ENCODE results near the gene SPC25. TPM values are rescaled to one million over a fixed set of nuclear protein-coding genes. Genes with fewer than 3 reads are reported as not detected.

Gene SPC25
- total RNA-seq, 1 experiment from 2014 or later = 28.6 TPM

DNA sequence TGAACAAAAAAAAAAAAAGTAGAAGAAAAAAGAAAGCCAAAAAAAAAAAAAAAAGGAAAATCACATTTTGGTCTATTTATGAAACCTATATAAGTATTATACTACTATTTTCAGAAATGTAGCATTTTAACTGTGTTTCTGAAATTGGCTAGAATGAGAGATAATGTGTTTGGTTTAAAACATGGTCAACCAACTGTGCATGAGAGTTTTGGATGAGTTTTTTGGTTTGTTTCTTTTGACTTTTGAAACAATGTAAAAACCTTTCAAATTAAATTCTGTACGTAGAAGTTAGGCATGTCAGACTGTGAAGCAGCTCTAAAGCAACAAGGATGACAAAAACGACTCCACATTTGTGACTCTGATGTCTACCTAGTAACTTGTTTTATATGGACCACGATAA is 34.6 kb downstream of the SPC25 start:
- no peak overlapping the region for H3K4me3 Mint-ChIP-seq
- ChIA-PET CTCF (interaction anchor here (0.7 kb wide), 1 partner anchor 257 kb away, joined by 3 read pairs; no protein-coding TSS in a partner anchor), POLR2A (no interaction called here)
- TF ChIP-seq, protein P1, sequence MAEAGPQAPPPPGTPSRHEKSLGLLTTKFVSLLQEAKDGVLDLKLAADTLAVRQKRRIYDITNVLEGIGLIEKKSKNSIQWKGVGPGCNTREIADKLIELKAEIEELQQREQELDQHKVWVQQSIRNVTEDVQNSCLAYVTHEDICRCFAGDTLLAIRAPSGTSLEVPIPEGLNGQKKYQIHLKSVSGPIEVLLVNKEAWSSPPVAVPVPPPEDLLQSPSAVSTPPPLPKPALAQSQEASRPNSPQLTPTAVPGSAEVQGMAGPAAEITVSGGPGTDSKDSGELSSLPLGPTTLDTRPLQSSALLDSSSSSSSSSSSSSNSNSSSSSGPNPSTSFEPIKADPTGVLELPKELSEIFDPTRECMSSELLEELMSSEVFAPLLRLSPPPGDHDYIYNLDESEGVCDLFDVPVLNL (CRISPR knock-in tag; IDR thresholded peaks at IDR 0.05; ENCODE audit: borderline replicate concordance, low read depth) = no peak
- TF ChIP-seq, protein P2, sequence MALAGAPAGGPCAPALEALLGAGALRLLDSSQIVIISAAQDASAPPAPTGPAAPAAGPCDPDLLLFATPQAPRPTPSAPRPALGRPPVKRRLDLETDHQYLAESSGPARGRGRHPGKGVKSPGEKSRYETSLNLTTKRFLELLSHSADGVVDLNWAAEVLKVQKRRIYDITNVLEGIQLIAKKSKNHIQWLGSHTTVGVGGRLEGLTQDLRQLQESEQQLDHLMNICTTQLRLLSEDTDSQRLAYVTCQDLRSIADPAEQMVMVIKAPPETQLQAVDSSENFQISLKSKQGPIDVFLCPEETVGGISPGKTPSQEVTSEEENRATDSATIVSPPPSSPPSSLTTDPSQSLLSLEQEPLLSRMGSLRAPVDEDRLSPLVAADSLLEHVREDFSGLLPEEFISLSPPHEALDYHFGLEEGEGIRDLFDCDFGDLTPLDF (CRISPR knock-in tag; IDR thresholded peaks at IDR 0.05) = no peak
- no peak for TF ChIP-seq CREM (CRISPR knock-in tag; IDR thresholded peaks at IDR 0.05)
- TF ChIP-seq, protein P3, sequence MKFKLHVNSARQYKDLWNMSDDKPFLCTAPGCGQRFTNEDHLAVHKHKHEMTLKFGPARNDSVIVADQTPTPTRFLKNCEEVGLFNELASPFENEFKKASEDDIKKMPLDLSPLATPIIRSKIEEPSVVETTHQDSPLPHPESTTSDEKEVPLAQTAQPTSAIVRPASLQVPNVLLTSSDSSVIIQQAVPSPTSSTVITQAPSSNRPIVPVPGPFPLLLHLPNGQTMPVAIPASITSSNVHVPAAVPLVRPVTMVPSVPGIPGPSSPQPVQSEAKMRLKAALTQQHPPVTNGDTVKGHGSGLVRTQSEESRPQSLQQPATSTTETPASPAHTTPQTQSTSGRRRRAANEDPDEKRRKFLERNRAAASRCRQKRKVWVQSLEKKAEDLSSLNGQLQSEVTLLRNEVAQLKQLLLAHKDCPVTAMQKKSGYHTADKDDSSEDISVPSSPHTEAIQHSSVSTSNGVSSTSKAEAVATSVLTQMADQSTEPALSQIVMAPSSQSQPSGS (CRISPR knock-in tag; IDR thresholded peaks at IDR 0.05; ENCODE audit: borderline replicate concordance, low read depth) = no peak
- TF ChIP-seq NFE2L1 (CRISPR knock-in tag; IDR thresholded peaks at IDR 0.05) = no peak
- TF ChIP-seq, protein P4, sequence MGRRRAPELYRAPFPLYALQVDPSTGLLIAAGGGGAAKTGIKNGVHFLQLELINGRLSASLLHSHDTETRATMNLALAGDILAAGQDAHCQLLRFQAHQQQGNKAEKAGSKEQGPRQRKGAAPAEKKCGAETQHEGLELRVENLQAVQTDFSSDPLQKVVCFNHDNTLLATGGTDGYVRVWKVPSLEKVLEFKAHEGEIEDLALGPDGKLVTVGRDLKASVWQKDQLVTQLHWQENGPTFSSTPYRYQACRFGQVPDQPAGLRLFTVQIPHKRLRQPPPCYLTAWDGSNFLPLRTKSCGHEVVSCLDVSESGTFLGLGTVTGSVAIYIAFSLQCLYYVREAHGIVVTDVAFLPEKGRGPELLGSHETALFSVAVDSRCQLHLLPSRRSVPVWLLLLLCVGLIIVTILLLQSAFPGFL (CRISPR knock-in tag; IDR thresholded peaks at IDR 0.05; ENCODE audit: borderline replicate concordance) = no peak
- TF ChIP-seq MXD4 (CRISPR knock-in tag; IDR thresholded peaks at IDR 0.05; ENCODE audit: borderline replicate concordance) = no peak
- no peak for TF ChIP-seq MYBL2 (CRISPR knock-in tag; IDR thresholded peaks at IDR 0.05)
- TF ChIP-seq, protein P5, sequence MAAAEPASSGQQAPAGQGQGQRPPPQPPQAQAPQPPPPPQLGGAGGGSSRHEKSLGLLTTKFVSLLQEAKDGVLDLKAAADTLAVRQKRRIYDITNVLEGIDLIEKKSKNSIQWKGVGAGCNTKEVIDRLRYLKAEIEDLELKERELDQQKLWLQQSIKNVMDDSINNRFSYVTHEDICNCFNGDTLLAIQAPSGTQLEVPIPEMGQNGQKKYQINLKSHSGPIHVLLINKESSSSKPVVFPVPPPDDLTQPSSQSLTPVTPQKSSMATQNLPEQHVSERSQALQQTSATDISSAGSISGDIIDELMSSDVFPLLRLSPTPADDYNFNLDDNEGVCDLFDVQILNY (CRISPR knock-in tag; IDR thresholded peaks at IDR 0.05) = no peak
- TF ChIP-seq, protein P6, sequence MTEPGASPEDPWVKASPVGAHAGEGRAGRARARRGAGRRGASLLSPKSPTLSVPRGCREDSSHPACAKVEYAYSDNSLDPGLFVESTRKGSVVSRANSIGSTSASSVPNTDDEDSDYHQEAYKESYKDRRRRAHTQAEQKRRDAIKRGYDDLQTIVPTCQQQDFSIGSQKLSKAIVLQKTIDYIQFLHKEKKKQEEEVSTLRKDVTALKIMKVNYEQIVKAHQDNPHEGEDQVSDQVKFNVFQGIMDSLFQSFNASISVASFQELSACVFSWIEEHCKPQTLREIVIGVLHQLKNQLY (CRISPR knock-in tag; IDR thresholded peaks at IDR 0.05) = no peak
- TF ChIP-seq, protein P7, sequence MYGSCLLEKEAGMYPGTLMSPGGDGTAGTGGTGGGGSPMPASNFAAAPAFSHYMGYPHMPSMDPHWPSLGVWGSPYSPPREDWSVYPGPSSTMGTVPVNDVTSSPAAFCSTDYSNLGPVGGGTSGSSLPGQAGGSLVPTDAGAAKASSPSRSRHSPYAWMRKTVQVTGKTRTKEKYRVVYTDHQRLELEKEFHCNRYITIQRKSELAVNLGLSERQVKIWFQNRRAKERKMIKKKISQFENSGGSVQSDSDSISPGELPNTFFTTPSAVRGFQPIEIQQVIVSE (CRISPR knock-in tag; IDR thresholded peaks at IDR 0.05; ENCODE audit: borderline replicate concordance) = no peak
- TF ChIP-seq SMAD3 (CRISPR knock-in tag; IDR thresholded peaks at IDR 0.05; ENCODE audit: borderline replicate concordance) = no peak
- TF ChIP-seq, protein P8, sequence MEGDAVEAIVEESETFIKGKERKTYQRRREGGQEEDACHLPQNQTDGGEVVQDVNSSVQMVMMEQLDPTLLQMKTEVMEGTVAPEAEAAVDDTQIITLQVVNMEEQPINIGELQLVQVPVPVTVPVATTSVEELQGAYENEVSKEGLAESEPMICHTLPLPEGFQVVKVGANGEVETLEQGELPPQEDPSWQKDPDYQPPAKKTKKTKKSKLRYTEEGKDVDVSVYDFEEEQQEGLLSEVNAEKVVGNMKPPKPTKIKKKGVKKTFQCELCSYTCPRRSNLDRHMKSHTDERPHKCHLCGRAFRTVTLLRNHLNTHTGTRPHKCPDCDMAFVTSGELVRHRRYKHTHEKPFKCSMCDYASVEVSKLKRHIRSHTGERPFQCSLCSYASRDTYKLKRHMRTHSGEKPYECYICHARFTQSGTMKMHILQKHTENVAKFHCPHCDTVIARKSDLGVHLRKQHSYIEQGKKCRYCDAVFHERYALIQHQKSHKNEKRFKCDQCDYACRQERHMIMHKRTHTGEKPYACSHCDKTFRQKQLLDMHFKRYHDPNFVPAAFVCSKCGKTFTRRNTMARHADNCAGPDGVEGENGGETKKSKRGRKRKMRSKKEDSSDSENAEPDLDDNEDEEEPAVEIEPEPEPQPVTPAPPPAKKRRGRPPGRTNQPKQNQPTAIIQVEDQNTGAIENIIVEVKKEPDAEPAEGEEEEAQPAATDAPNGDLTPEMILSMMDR (IDR thresholded peaks at IDR 0.05) = no peak
- TF ChIP-seq ZNF317 (CRISPR knock-in tag; IDR thresholded peaks at IDR 0.05; ENCODE audit: borderline replicate concordance, low read depth) = no peak
- TF ChIP-seq, protein P9, sequence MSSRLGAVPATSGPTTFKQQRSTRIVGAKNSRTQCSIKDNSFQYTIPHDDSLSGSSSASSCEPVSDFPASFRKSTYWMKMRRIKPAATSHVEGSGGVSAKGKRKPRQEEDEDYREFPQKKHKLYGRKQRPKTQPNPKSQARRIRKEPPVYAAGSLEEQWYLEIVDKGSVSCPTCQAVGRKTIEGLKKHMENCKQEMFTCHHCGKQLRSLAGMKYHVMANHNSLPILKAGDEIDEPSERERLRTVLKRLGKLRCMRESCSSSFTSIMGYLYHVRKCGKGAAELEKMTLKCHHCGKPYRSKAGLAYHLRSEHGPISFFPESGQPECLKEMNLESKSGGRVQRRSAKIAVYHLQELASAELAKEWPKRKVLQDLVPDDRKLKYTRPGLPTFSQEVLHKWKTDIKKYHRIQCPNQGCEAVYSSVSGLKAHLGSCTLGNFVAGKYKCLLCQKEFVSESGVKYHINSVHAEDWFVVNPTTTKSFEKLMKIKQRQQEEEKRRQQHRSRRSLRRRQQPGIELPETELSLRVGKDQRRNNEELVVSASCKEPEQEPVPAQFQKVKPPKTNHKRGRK (CRISPR knock-in tag; IDR thresholded peaks at IDR 0.05; ENCODE audit: borderline replicate concordance) = no peak
- TF ChIP-seq ZNF232 (CRISPR knock-in tag; IDR thresholded peaks at IDR 0.05) = no peak
- TF ChIP-seq RORB (CRISPR knock-in tag; IDR thresholded peaks at IDR 0.05) = no peak
- TF ChIP-seq TEAD4 (CRISPR knock-in tag; IDR thresholded peaks at IDR 0.05) = no peak
- peaks cover 19% of the 10 kb centered on the region for H3K4me1 Mint-ChIP-seq
- H3K27ac Mint-ChIP-seq = no peak overlapping the region
- H3K9me3 Mint-ChIP-seq = peaks cover 6% of the 10 kb centered on the region
- H3K36me3 Mint-ChIP-seq = peaks cover 10% of the 10 kb centered on the region
- ATAC-seq = no peak
- DNase-seq (ENCODE audit: low spot score) = no peak
- no peaks in the 10 kb centered on the region for H3K27me3 Mint-ChIP-seq (ENCODE audit: low read depth)
